Fibroblast of upper back skin (primary cell): ENCODE results near the gene FAM199X.

Experiments
- DNase-seq: peaks from one replicate; pipeline ENCODE4 v3.0.0-alpha.2; 2013

The FAM199X gene

GRCh38 chrX:104165894-104166734, at the start of gene FAM199X:
Gene FAM199X (plus strand): TSS chrX:104166453. CDS start chrX:104166786, 333 bp downstream.
- peak; percentile 81 for DNase-seq

GRCh38 chrX:104117759-104118158, 48.5 kb upstream of the FAM199X start:
- DNase-seq, result no peak

GRCh38 chrX:104118765-104119164, 47.5 kb upstream of the FAM199X start:
- DNase-seq, result no peak

GRCh38 chrX:104122829-104123228, 43.4 kb upstream of the FAM199X start:
- no peak for DNase-seq

GRCh38 chrX:104126856-104127255, 39.4 kb upstream of the FAM199X start:
- no peak for DNase-seq

- DNase-seq, result no peak
These were observed 35.4 kb upstream of the FAM199X start for GRCh38 chrX:104130808-104131207.

GRCh38 chrX:104134583-104135261, 31.5 kb upstream of the FAM199X start:
- DNase-seq, result no peak

GRCh38 chrX:104135677-104136076, 30.6 kb upstream of the FAM199X start:
- DNase-seq, result peak; percentile 19

GRCh38 chrX:104136241-104137019, 29.8 kb upstream of the FAM199X start:
- peak; percentile 80 for DNase-seq

- DNase-seq, result no peak
These were observed 28.8 kb upstream of the FAM199X start for GRCh38 chrX:104137496-104137895.

- DNase-seq, result no peak
These were observed 25.0 kb upstream of the FAM199X start for GRCh38 chrX:104141087-104141760.

GRCh38 chrX:104151037-104151436, 15.2 kb upstream of the FAM199X start:
- DNase-seq, result no peak

- peak; percentile 71 for DNase-seq
These were observed 9.4 kb upstream of the FAM199X start, which contains the start of gene SLC25A53 for GRCh38 chrX:104156630-104157529. Gene SLC25A53 (minus strand): TSS chrX:104157009. CDS start chrX:104105257, 51,752 bp downstream.

GRCh38 chrX:104166735-104167436, 633 bp downstream of the FAM199X start:
- DNase-seq, result peak; percentile 1

GRCh38 chrX:104168127-104168526, 1.9 kb downstream of the FAM199X start:
- no peak for DNase-seq

GRCh38 chrX:104172121-104172520, 5.9 kb downstream of the FAM199X start:
- DNase-seq, result no peak

- no peak for DNase-seq
These were observed 6.5 kb downstream of the FAM199X start for GRCh38 chrX:104172788-104173187.

- no peak for DNase-seq
These were observed 7.6 kb downstream of the FAM199X start for GRCh38 chrX:104173841-104174240.

- no peak for DNase-seq
These were observed 17.4 kb downstream of the FAM199X start for GRCh38 chrX:104183685-104184084.

GRCh38 chrX:104187931-104188330, 21.7 kb downstream of the FAM199X start:
- no peak for DNase-seq

- DNase-seq, result no peak
These were observed 23.6 kb downstream of the FAM199X start for GRCh38 chrX:104189837-104190236.
